ENCODE data around the gene NUBPL.

NUBPL gene

GRCh38 chr14:31560759-31561154 lies 447 bp upstream of the NUBPL start:
- no peak for TF ChIP-seq ZNF274 (IDR thresholded peaks at IDR 0.05; ENCODE audit: low read depth, low read length)

GRCh38 chr14:31564194-31564593 lies 3.0 kb downstream of the NUBPL start:
- no peak for DNase-seq (ENCODE audit: low read depth, low spot score)
- H3K36me3 ChIP-seq (ENCODE audit: insufficient read depth, insufficient read length, low read length) = peaks cover 4% of the 10 kb centered on the region
- no peaks in the 10 kb centered on the region for H3K4me1 ChIP-seq (ENCODE audit: insufficient read depth, insufficient read length)
- TF ChIP-seq ZNF274 (IDR thresholded peaks at IDR 0.05; ENCODE audit: low read depth, low read length) (no peak), YY1 (IDR thresholded peaks at IDR 0.05; ENCODE audit: insufficient read depth, insufficient read length) (no peak)
- H3K9me3 ChIP-seq (ENCODE audit: insufficient read depth, low read length) = no peaks in the 10 kb centered on the region
- no peak overlapping the region for H3K4me3 ChIP-seq (ENCODE audit: insufficient read length, low read depth)
- no peak overlapping the region for H3K9ac ChIP-seq (ENCODE audit: insufficient read length, low read depth)
- H3K27me3 ChIP-seq (ENCODE audit: insufficient read depth, insufficient read length) = no peaks in the 10 kb centered on the region

More at GRCh38 chr14:31560759-31561154, 447 bp upstream of the NUBPL start:
- DNase-seq (ENCODE audit: low read depth, low spot score) = no peak
- no peak overlapping the region for H3K9ac ChIP-seq (ENCODE audit: insufficient read length, low read depth)
- peak overlapping the region; percentile 80 for H3K4me3 ChIP-seq (ENCODE audit: insufficient read length, low read depth)
- H3K36me3 ChIP-seq (ENCODE audit: insufficient read depth, insufficient read length, low read length) = no peaks in the 10 kb centered on the region
- H3K9me3 ChIP-seq (ENCODE audit: insufficient read depth, low read length) = no peaks in the 10 kb centered on the region
- no peaks in the 10 kb centered on the region for H3K4me1 ChIP-seq (ENCODE audit: insufficient read depth, insufficient read length)
- H3K27me3 ChIP-seq (ENCODE audit: insufficient read depth, insufficient read length) = no peaks in the 10 kb centered on the region

- no peak overlapping the region for H3K9ac ChIP-seq (ENCODE audit: insufficient read length, low read depth)
- no peaks in the 10 kb centered on the region for H3K4me1 ChIP-seq (ENCODE audit: insufficient read depth, insufficient read length)
- no peak for TF ChIP-seq ZNF274 (IDR thresholded peaks at IDR 0.05; ENCODE audit: low read depth, low read length)
- DNase-seq (ENCODE audit: low read depth, low spot score) = no peak
- peaks cover 4% of the 10 kb centered on the region for H3K36me3 ChIP-seq (ENCODE audit: insufficient read depth, insufficient read length, low read length)
- H3K27me3 ChIP-seq (ENCODE audit: insufficient read depth, insufficient read length) = no peaks in the 10 kb centered on the region
- H3K4me3 ChIP-seq (ENCODE audit: insufficient read length, low read depth) = no peak overlapping the region
- no peaks in the 10 kb centered on the region for H3K9me3 ChIP-seq (ENCODE audit: insufficient read depth, low read length)
Observed at GRCh38 chr14:31566456-31566855, 5.3 kb downstream of the NUBPL start.

- no peaks in the 10 kb centered on the region for H3K9me3 ChIP-seq (ENCODE audit: insufficient read depth, low read length)
- DNase-seq (ENCODE audit: low read depth, low spot score) = no peak
- no peak overlapping the region for H3K4me3 ChIP-seq (ENCODE audit: insufficient read length, low read depth)
- H3K27me3 ChIP-seq (ENCODE audit: insufficient read depth, insufficient read length) = no peaks in the 10 kb centered on the region
- TF ChIP-seq YY1 (IDR thresholded peaks at IDR 0.05; ENCODE audit: insufficient read depth, insufficient read length) = no peak
- no peaks in the 10 kb centered on the region for H3K4me1 ChIP-seq (ENCODE audit: insufficient read depth, insufficient read length)
- H3K36me3 ChIP-seq (ENCODE audit: insufficient read depth, insufficient read length, low read length) = peaks cover 4% of the 10 kb centered on the region
- no peak overlapping the region for H3K9ac ChIP-seq (ENCODE audit: insufficient read length, low read depth)
Observed at GRCh38 chr14:31567655-31568054, 6.5 kb downstream of the NUBPL start.

- Histone ChIP-seq H3K9ac (ENCODE audit: insufficient read length, low read depth) (no peak overlapping the region), H3K4me1 (ENCODE audit: insufficient read depth, insufficient read length) (no peaks in the 10 kb centered on the region), H3K27me3 (ENCODE audit: insufficient read depth, insufficient read length) (no peaks in the 10 kb centered on the region), H3K9me3 (ENCODE audit: insufficient read depth, low read length) (no peaks in the 10 kb centered on the region), H3K4me3 (ENCODE audit: insufficient read length, low read depth) (no peak overlapping the region), H3K36me3 (ENCODE audit: insufficient read depth, insufficient read length, low read length) (peaks cover 4% of the 10 kb centered on the region)
- DNase-seq (ENCODE audit: low read depth, low spot score) = no peak
- TF ChIP-seq ZNF274 (IDR thresholded peaks at IDR 0.05; ENCODE audit: low read depth, low read length) (no peak), SUZ12 (IDR thresholded peaks at IDR 0.05; ENCODE audit: extremely low read depth, insufficient read depth, insufficient read length) (no peak), YY1 (IDR thresholded peaks at IDR 0.05; ENCODE audit: insufficient read depth, insufficient read length) (no peak)
Observed at GRCh38 chr14:31568161-31568560, 7.0 kb downstream of the NUBPL start.

GRCh38 chr14:31568671-31569070 lies 7.5 kb downstream of the NUBPL start:
- Histone ChIP-seq H3K4me3 (ENCODE audit: insufficient read length, low read depth) (no peak overlapping the region), H3K36me3 (ENCODE audit: insufficient read depth, insufficient read length, low read length) (peaks cover 4% of the 10 kb centered on the region), H3K9ac (ENCODE audit: insufficient read length, low read depth) (no peak overlapping the region), H3K27me3 (ENCODE audit: insufficient read depth, insufficient read length) (no peaks in the 10 kb centered on the region), H3K9me3 (ENCODE audit: insufficient read depth, low read length) (no peaks in the 10 kb centered on the region), H3K4me1 (ENCODE audit: insufficient read depth, insufficient read length) (no peaks in the 10 kb centered on the region)
- TF ChIP-seq SUZ12 (IDR thresholded peaks at IDR 0.05; ENCODE audit: extremely low read depth, insufficient read depth, insufficient read length) (no peak), ZNF274 (IDR thresholded peaks at IDR 0.05; ENCODE audit: low read depth, low read length) (no peak), YY1 (IDR thresholded peaks at IDR 0.05; ENCODE audit: insufficient read depth, insufficient read length) (no peak)
- DNase-seq (ENCODE audit: low read depth, low spot score) = no peak

GRCh38 chr14:31572955-31573354 lies 11.8 kb downstream of the NUBPL start:
- Histone ChIP-seq H3K4me3 (ENCODE audit: insufficient read length, low read depth) (no peak overlapping the region), H3K36me3 (ENCODE audit: insufficient read depth, insufficient read length, low read length) (peaks cover 3% of the 10 kb centered on the region), H3K9me3 (ENCODE audit: insufficient read depth, low read length) (no peaks in the 10 kb centered on the region), H3K9ac (ENCODE audit: insufficient read length, low read depth) (no peak overlapping the region), H3K27me3 (ENCODE audit: insufficient read depth, insufficient read length) (no peaks in the 10 kb centered on the region), H3K4me1 (ENCODE audit: insufficient read depth, insufficient read length) (no peaks in the 10 kb centered on the region)
- DNase-seq (ENCODE audit: low read depth, low spot score) = no peak
- TF ChIP-seq ZNF274 (IDR thresholded peaks at IDR 0.05; ENCODE audit: low read depth, low read length) (no peak), SUZ12 (IDR thresholded peaks at IDR 0.05; ENCODE audit: extremely low read depth, insufficient read depth, insufficient read length) (no peak), YY1 (IDR thresholded peaks at IDR 0.05; ENCODE audit: insufficient read depth, insufficient read length) (no peak)

- no peak for TF ChIP-seq ZNF274 (IDR thresholded peaks at IDR 0.05; ENCODE audit: low read depth, low read length)
- TF ChIP-seq SUZ12 (IDR thresholded peaks at IDR 0.05; ENCODE audit: extremely low read depth, insufficient read depth, insufficient read length) = no peak
- H3K9me3 ChIP-seq (ENCODE audit: insufficient read depth, low read length) = no peaks in the 10 kb centered on the region
- H3K9ac ChIP-seq (ENCODE audit: insufficient read length, low read depth) = no peak overlapping the region
- no peaks in the 10 kb centered on the region for H3K4me1 ChIP-seq (ENCODE audit: insufficient read depth, insufficient read length)
- peaks cover 3% of the 10 kb centered on the region for H3K36me3 ChIP-seq (ENCODE audit: insufficient read depth, insufficient read length, low read length)
- DNase-seq (ENCODE audit: low read depth, low spot score) = no peak
- H3K4me3 ChIP-seq (ENCODE audit: insufficient read length, low read depth) = no peak overlapping the region
- no peaks in the 10 kb centered on the region for H3K27me3 ChIP-seq (ENCODE audit: insufficient read depth, insufficient read length)
Observed at GRCh38 chr14:31576949-31577348, 15.7 kb downstream of the NUBPL start.
